HG03060 (cell line): Measurements from ENCODE around the gene THAP11.
"Not testable (repeated sequence)": the region's sequence is repeated elsewhere in the genome, so short reads cannot be mapped to it uniquely, and the experiment has no call there.

Experiments used
- ATAC-seq: cut with Tn5 transposase; IDR thresholded peaks from one replicate; pipeline ENCODE4 v1.9.1; 2021; ENCODE audit warnings: low read depth, moderate number of reproducible peaks; ENCODE audit not compliant: unreplicated experiment

Gene THAP11

DNA sequence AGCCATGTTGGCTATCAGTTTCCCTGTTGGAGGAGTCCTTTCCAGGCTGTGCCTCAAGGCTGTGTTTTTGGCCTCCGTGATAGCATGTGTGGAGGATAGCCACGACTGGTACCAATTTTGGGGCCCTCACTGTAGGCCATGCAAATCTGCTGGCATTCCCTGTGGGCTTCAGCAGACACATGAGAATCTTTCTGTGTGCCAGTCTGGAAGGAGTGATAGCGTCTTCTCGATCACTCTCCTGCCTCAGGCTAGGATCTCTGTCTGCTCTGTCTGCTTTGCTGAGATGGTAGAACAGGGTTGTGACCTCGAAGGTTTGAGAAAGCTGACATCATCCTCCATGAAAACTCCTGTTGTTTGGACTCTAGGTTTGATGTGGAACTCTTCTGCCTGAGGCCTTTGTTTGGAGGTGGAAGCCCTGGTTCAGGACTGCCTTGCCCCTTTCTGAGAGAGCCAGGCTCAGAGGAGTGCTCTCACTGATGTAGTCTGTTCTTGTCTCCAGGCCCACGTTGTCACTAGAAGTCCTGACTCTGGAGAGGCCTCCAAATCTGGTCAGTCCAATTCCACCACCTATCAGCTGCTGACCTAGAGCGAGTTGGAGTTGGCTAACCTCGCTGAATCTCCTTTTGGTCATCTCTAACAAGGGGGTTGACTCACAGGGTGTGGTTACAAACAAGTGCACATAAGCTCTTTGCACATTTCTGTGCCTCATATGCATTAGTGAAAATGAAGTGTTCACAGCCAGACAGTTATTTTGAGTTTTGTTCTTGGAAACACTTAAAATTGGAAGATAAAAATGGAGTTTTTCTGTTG is 18.7 kb downstream of the THAP11 start:
- ATAC-seq, result no peak

DNA sequence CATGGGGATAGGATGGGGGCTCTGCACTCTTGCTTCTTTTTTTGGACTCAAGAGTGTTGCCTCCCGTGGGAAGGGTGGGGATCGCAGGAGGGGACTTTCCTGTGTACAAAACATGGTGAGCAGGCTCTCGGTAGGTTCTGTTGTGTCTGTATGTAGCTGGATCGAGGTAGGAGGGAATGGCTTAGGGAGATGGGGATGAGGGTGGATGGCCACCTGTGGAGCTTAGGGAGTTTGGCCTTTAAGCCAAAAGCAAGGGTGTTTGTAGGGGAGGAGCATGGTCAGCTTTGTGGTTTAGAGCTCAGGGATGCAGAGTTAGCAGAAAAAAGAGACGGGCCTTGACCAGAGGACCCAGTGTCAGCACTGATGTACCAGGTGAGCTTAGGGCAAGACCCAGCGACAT is 19.8 kb downstream of the THAP11 start:
- no peak for ATAC-seq

DNA sequence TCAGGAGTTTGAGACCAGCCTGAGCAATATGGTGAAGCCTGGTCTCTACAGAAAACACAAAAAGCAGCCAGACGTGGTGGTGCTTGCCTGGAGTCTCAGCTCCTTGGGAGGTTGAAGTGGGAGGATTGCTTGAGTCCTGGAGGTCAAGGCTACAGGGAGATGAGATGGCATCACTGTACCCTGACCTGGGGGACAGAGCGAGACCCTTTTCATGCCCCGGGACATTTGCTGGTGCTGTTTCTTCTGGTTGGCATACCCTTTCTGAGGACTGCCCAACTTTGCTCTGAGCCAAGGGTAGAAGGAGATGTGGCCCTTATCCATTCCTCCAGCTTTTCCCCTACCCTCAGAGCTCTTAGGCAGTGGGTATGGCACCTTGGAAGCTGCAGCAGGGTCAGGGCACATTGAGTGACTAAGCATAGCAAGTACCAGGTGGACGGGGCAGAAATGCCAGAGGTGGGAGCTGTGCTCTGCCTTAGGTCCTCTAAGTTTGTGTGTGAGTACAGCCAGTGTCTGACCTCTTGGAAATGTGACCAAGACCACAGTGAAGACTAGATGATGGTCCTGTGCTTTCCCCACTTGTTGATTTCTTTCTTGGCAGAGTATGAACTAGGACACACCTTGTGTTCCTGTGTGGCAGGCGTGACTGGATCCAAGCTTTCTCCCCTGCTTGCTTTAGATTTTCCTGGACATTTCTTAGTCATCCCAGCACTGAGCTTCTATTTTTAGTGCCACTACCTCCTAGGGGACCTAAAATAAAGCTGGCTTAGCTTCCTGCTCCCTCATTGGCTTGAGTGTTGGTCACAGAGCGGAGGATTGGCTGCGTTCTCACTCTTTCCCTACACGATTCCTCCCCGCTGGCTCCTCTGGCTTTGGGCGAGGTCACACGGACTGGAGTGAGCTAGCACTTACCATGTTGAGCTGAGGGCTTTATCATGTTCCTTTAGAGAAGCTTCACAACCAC is 20.8 kb downstream of the THAP11 start:
- ATAC-seq, result no peak

DNA sequence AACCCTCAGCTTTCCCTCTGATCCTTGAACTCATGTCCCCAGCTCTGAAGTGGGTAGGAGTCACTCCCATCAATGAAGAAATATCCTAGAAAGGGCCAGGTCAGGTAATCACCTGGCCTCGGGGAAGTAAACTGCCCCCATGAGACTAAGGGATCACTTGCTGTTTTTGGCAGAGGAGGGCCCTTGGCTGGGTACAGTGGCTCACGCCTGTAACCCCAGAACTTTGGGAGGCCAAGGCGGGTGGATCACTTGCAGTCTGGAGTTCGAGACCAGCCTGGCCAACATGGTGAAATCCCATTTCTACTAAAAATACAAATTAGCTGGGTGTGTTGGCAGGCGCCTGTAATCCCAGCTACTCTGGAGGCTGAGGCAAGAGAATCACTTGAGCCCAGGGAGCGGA is 21.9 kb downstream of the THAP11 start:
- ATAC-seq, result not testable (repeated sequence)

DNA sequence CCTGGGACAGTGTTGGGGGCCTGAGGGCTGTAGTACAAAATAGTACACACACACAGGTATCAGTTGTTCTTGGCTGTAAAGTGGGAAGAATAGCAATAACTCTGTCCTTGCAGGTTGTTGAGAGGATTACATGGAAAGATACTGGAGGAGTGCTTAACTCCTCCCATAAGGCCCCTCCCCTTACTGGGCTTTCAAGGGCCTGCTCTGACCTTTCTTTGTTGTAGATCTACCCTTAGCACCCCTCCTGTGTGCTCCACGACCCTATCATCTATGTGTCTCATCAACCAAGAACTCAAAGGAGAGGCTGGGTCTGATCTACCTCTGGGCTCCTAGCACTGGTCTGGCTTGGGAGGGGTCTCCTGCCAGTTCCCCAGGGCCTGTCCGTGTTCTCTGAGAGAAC is 22.5 kb downstream of the THAP11 start:
- no peak for ATAC-seq

DNA sequence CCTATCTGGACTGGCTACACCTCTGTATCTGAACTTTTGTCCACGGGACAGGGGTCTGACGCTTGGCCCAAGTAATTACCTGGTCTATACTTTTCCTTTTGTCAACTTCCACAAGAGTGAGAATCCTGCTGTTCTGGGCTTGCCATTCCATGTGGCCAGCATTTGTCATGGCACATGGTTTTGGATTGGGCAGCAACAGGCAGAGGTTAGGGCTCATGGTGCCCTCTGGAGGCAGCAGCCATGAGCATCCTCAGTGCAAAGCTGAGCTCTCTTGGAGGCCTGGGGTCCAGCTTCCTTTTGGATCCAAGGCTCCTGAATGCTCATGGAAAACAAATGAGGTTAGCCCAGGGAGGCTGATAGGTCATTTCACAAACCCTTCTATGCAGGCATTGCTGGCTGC is 23.2 kb downstream of the THAP11 start:
- ATAC-seq, result no peak

DNA sequence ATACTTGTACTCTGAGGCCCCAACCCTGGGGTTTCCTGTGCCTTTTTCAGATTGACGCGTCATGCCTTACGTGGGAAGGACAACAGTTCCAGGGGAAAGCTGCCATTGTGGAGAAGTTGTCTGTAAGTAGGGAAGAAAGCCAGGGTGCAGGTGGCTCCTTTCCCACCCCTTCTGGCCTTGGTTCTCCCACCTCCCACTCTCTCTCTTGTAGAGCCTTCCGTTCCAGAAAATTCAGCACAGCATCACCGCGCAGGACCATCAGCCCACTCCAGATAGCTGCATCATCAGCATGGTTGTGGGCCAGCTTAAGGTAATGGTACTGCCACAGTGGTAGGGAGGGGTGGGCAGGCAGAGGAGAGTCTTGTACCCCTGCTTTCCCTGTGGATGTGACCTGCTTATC is 26.2 kb downstream of the THAP11 start:
- ATAC-seq, result no peak

DNA sequence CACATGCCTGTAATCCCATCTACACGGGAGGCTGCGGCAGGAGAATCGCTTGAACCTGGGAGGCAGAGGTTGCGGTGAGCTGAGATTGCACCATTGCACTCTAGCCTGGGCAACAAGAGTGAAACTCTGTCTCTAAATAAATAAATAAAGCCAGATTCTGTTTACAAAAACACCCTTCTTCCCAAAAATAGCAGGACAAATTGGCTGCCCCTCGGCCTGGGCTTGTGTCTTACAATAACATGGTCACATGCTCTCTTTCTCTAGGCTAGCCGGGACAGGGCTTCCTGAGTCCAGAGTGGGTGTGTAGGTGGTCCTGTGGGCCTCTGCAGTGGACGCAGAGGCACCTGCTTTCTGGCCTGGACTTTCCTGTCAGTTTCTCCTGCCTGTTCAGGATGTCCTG is 27.5 kb downstream of the THAP11 start:
- no peak for ATAC-seq

DNA sequence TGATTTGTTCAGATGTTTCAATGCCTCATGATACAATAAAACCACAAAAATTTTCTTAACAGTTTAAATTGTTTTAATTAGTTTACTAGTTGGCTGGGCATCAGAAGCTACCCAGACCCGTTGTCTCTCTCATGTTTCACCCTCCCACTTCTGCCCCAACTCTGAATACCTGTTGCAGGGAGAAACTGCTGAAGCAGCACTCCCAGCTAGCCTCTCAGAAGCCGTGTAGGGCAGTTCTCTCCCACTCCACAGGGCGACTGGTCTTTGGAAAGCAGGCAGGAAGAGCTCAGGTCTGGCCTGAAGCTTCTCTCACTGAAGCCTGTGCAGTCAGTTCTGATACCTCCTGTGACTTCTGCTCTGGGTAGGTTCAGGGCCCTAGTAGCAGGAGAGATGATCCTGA is 29.1 kb downstream of the THAP11 start:
- ATAC-seq, result no peak

DNA sequence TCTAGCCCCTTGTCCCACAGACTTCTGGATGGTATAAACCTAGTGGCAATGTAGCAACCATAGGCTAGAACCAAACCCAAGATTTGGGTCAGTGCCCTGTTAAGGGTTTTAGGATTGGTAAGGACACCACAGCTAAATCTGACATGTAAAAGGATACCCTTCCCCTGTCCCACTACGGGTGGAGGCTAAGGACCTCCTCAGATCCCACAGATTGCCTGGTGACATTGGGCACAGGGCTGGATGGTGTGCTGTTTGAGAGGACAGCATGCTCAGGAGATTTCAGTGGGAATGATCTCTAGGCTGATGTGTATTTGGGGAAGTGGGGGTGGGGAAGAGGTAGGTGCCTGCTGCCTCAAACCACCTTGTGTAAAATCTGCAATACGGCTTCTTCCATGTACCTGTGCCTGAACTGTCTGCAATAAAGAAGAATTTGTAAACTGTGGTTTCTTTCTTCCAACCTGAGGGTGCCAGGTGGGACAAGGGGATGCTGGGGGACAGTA is 30.1 kb downstream of the THAP11 start:
- no peak for ATAC-seq

DNA sequence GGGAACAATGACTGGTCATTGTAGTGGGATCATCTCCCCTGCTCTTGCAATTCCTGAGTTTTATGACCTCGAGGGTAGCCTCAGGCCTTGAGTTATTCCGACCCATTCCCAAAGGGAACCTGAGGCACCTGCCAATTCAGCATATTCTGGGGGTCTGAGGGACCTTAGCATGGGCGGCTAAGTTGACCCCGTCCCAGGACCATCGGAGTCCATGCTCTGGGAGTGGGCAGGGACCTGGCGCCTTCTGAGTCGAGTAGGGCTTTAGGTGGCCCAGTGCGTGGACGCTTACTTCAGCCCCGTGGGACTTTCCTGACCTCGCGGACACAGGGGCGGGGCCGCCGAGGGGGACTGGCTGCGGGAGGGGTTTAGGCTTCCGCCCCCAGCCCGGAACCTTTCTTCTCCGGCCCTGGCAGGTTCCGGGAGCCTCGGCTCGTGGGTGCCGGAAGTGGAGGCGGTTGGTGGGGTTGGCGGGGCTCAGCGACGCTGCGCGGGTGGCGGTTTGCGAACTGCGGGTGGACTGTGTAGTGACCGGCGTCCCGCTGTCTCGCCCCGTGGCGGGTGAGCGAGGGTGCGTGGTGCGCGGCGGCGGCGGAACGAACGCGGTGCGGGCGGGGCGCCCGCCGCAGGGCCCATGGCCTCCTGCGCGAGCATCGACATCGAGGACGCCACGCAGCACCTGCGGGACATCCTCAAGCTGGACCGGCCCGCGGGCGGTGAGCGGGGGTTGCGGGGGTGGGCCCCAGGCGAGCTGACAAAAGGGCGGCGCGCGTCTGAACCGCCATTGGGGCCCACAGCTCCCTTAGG is 30.7 kb downstream of the THAP11 start, which contains the start of gene EDC4:
EDC4 (plus strand) TSS at position 422 of the 804 bp plus-strand sequence; CDS start at position 632, 210 bp downstream.
- ATAC-seq, result peak; percentile 37

DNA sequence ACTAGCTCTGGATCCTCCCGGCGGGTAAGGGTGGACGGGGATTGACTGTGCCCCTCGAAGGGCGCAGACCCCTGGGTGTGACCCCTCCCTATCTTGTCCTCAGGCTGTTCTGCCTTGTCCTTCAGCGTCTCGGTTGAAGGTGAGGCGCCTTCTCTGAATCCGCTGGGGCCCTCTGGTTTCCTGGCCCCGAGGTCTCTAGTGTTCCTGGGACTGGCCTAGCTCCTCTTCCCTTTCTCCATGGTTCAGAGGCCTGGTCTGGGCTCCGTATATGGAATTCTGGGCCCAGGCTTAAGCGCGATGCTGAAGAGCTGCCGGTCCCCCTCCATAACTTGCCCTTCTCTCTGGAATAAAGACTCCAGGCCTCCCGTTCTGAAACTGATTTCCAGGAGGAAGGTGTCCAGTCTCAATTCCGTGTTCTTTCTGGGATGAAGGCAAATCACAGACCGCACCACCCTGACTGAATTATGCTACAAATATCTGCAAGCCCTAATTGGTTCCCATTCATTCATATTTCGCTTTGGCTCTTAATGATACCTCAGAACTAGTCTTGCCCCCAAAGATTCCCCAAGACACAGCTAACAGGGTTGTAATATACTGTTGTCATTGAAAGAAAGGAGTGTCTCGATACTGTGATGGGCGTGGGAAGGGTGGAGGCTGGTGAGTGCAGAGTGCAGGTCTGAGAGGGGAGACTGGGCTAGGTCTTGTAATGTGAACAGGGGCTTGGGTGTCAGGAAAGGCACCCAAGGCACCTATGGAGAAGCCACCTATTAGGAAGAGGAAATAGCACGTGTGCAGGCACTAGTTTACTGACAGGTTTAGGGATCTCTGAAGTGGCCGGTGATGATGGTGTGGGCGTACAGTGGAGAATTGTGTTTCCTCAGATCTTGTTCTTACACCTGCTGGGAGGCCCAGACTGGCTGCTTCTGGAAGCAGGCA is 31.6 kb downstream of the THAP11 start:
- no peak for ATAC-seq

DNA sequence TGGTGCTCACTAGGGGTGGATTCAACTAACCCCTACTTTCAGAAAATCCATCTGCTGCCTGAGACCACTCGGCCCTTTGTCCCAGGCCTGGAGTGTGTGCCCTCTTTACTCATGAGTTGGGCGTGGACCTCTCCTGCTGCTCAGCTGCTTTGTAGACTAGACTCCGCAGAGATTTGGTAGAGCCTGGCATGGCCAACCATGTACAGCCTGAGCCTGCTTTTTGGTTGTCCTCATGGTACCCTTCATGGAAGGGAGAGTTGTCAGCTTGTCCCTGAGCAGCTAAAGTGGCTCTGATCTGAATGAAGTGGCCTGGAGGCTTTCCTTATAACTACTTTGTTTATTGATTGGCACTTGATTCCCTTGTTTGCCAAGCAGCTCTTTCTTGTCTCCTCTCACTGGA is 32.3 kb downstream of the THAP11 start:
- no peak for ATAC-seq

DNA sequence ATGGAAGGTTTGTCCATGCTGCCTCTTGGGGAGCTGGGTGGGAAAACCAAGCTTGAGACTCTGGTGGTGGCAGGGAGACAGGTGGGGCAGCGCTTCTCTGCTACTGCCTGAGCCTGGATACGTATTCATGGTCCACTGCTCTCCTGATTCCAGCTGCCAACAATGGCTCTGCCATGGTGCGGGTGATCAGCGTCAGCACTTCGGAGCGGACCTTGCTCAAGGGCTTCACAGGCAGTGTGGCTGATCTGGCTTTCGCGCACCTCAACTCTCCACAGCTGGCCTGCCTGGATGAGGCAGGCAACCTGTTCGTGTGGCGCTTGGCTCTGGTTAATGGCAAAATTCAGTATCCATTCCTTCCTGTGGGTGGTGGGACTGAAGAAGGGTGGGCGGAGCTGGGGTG is 34.9 kb downstream of the THAP11 start:
- no peak for ATAC-seq

DNA sequence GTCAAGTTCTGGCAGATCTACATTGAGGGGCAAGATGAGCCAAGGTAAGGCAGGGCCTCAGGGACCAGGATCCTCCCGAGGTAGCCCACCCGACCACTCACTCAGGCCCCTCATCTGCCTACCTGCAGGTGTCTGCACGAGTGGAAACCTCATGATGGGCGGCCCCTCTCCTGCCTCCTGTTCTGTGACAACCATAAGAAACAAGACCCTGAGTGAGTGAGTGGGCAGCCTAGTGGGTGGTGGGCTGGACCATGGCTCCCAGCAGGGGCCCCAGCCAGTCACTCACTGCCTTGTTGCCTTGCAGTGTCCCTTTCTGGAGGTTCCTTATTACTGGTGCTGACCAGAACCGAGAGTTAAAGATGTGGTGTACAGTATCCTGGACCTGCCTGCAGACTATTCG is 36.1 kb downstream of the THAP11 start:
- ATAC-seq, result no peak

DNA sequence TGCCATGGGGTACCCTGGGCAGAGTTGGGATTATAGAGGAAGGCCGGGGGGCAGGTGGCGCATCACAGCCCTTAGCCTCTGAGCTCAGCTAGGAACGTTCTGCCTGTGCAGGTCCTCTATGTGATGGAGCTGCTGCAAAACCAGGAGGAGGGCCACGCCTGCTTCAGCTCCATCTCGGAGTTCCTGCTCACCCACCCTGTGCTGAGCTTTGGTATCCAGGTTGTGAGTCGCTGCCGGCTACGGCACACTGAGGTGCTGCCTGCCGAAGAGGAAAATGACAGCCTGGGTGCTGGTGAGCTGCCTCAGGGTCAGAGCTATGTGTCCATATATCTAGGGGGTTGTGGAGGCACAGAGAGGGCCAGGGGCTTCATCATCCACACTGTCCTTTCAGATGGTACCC is 36.7 kb downstream of the THAP11 start:
- no peak for ATAC-seq

DNA sequence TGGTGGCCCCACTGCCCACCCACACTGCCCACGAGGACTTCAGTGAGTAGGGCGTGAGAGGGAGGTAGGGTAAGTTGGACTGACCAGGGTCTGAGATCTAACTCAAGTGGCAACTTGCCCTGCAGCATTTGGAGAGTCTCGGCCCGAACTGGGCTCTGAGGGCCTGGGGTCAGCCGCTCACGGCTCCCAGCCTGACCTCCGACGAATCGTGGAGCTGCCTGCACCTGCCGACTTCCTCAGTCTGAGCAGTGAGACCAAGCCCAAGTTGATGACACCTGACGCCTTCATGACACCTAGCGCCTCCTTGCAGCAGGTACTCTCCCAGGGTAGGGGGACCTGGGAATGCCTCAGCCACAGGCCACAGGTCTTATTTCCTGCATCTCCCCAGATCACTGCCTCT is 37.3 kb downstream of the THAP11 start:
- ATAC-seq, result no peak

DNA sequence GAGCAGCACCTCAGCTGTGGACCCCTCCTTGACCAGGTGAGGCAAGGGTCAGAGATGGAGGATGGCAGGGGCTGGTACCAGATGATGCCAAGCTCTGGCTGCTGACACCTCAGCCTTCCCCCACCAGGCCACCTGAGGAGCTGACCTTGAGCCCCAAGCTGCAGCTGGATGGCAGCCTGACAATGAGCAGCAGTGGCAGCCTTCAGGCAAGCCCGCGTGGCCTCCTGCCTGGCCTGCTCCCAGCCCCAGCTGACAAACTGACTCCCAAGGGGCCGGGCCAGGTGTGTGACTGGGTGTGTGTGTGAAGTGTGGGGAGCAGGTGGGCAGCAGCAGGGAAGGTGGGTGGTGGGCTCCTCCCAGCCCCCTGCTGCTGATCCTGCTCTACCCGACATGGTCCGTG is 37.8 kb downstream of the THAP11 start:
- no peak for ATAC-seq

DNA sequence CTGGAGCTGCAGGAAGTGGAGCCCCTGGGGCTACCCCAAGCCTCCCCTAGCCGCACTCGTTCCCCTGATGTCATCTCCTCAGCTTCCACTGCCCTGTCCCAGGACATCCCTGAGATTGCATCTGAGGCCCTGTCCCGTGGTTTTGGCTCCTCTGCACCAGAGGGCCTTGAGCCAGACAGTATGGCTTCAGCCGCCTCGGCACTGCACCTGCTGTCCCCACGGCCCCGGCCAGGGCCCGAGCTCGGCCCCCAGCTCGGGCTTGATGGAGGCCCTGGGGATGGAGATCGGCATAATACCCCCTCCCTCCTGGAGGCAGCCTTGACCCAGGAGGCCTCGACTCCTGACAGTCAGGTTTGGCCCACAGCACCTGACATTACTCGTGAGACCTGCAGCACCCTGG is 38.5 kb downstream of the THAP11 start:
- no peak for ATAC-seq
